GM21737 (cell line): ENCODE results near the gene CA12.
"Not testable (repeated sequence)": the region's sequence is repeated elsewhere in the genome, so short reads cannot be mapped to it uniquely, and the experiment has no call there.

ENCODE experiments used
- ATAC-seq: cut with Tn5 transposase; IDR thresholded peaks from one replicate; pipeline ENCODE4 v1.9.1; 2021; ENCODE audit warnings: mild to moderate bottlenecking, moderate library complexity; ENCODE audit not compliant: unreplicated experiment

Gene CA12

DNA sequence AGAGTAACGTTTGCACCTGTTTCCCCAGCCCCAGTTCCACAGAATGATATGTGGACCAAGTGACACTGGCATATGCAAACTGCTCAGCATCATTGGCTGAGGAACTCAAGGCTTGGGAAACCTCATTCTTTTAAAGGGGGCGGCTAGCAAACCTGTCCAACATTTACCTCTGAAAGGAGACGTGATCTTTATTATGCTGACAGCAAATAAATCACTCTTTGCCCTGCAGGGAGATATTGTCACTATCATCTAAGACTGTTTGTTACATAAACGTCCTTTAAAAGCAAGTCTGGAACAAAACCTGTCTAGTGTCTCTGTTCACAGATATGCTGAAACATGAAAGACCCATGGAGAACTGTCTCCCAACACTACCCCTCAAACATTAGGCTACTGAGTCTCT lies 21.5 kb downstream of the CA12 start:
- no peak for ATAC-seq

GRCh38 chr15:63358241-63359029 lies 23.2 kb downstream of the CA12 start:
- no peak for ATAC-seq

GRCh38 chr15:63357731-63358130 lies 23.9 kb downstream of the CA12 start:
- ATAC-seq, result no peak

- ATAC-seq, result no peak
These were observed 24.6 kb downstream of the CA12 start for GRCh38 chr15:63357061-63357460.

GRCh38 chr15:63354821-63355650 lies 26.6 kb downstream of the CA12 start:
- ATAC-seq, result no peak

GRCh38 chr15:63353887-63354286 lies 27.8 kb downstream of the CA12 start:
- ATAC-seq, result no peak

- no peak for ATAC-seq
These were observed 28.4 kb downstream of the CA12 start for GRCh38 chr15:63353261-63353660.

DNA sequence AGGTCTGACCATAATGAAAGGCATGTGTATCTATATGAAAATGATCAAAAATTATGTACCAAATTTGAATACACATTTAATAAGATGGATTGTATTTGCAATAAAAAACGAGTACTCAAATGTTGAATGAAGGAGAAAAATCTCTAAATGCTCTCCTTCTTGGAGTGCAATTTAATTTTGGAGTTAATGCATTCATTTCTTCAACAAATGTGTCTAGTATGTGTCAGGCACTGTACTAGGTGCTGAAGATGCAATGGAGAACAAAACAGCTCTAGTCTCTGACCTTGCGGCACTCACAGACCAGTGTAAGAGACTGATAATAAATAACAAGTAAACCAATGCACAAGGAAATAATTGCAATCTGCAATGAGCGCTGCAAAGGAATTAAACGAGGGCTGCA lies 28.8 kb downstream of the CA12 start:
- no peak for ATAC-seq

DNA sequence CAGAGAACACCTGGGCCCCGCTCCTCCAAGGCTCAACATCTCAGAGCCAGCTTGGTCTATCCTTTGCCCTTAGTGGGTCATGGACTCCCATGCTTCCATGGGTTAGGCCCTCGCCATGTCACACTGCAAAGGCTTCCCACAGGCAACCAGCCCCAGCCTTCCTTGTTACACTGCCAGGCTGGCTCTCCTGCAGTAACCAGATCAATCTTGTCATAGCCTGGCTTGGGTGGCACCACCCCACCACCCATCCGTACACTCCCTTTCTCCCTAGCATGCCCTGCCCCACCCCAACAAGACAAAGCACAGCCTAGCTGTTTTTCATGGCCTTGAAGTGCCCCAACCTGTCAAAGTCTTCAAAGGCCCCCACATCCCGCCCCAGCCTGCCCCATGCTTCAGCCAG lies 30.5 kb downstream of the CA12 start:
- no peak for ATAC-seq

- no peak for ATAC-seq
These were observed 31.4 kb downstream of the CA12 start for GRCh38 chr15:63350178-63350621.

DNA sequence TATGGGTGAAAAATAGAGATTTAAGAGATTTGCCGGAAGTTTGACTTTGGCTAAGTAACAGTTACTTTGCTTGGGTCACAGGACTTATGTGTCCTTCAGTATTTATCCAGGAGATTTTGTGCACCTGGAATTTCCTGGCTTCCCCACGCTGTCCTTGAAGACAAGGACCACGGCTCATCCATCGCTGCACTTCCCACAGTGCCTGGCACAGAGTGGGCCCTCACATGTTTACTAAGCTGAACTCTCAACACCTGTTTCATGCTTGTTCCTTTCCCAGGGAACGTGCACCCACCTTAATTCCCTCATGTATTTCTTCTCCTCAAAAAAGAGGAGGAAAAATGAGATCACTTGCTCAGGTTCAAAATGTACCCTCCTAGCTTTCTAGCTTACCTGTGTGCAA lies 32.0 kb downstream of the CA12 start:
- no peak for ATAC-seq

GRCh38 chr15:63349156-63349555 lies 32.5 kb downstream of the CA12 start:
- no peak for ATAC-seq

GRCh38 chr15:63348392-63348791 lies 33.3 kb downstream of the CA12 start:
- ATAC-seq, result no peak

DNA sequence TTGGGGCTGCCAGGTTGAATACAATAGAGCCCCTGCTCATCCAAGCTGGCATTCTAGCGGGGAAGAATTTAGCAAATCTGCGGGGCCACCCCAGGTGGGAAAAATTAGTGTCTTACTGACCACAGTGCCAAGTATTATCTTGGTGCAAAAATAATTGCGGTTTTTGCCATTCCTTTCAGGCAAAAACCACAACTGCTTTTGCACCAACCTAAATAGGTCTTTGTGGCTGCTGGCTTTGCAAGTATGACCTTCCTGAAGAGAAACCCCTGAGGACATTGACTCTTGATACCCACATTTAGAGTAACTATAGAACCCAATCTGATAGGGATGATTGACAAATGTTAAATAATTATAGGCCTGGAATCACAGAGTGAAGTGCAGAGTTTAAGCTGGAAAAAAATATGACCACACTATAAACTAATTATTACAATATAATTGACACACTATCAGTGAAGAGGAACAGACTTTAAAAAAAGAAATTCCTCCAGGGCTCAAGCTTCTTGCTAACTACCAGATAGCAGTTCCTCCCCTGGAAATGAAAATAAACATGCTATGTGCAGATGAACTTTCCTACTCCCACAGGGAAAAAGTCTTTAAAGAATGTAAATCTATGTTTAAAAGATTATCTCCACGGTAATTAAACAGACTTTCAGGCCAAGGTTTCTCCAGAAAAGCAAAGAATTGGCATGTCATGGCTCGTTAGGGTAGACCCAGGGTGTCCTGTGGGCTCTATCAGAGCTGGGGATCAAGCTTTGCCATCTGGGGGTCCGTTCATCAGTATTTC lies 34.4 kb downstream of the CA12 start:
- no peak for ATAC-seq

- no peak for ATAC-seq
These were observed 36.3 kb downstream of the CA12 start for GRCh38 chr15:63345391-63345752.

- no peak for ATAC-seq
These were observed 36.8 kb downstream of the CA12 start for GRCh38 chr15:63344731-63345390.

DNA sequence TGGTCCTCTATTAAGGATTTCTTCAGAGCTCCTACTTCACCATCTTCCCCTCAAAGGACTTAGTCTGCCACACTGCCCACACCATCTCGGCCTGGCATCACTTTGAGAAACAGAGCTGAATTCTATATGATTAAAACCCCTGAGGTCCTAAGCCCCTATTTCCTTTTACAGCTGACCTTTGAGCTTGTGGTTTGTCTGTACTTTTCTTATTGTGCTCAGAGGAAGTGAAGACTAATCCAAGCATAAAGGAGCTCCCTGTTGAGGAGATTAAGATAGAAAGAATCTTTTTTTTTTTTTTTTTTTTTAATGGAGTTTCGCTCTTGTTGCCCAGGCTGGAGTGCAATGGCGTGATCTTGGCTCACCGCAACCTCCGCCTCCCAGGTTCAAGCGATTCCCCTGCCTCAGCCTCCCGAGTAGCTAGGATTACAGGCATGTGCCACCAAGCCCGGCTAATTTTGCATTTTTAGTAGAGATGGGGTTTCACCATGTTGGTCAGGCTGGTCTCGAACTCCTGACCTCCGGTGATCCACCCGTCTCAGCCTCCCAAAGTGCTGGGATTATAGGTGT lies 38.6 kb downstream of the CA12 start:
- not testable (repeated sequence) for ATAC-seq

- no peak for ATAC-seq
These were observed 39.7 kb downstream of the CA12 start for GRCh38 chr15:63341898-63342297.

DNA sequence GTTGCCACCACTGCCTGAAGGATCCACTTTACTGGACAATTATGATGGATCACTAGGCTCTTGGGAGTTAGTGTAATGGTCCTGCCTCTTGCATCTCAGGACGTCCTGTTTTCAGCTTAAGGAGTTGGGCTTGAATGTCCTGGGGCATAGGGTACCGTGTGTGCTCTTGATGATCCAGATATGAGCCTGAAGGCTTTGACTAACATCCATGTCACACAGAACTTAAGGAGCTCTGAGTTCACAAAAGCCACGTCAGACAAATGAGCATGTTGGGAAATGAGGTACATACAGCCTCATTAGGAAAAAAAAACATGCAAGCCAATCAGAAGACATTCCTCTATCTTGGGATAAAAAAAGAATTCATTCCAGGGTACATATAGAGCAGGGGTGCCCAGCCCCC lies 40.8 kb downstream of the CA12 start:
- no peak for ATAC-seq

- ATAC-seq, result no peak
These were observed 41.3 kb downstream of the CA12 start for GRCh38 chr15:63340353-63340752.

GRCh38 chr15:63339836-63340235 lies 41.8 kb downstream of the CA12 start:
- no peak for ATAC-seq
